Activated CD4-positive, alpha-beta memory T cell treated with anti-CD3 and anti-CD28 coated beads for 36 hours (primary cell): ENCODE results near the gene RBM18. TPM values are rescaled to one million over a fixed set of nuclear protein-coding genes. Genes with fewer than 3 reads are reported as not detected.

Source experiments
- CTCF ChIA-PET: fragments of 350-600 bp; sonication (Branson Sonifier 250); formaldehyde crosslinking; loops from one replicate; lab custom pipeline; 2021; ENCODE audit warnings: antibody characterized with exemption, inconsistent platforms; lab: Charles Lee
- POLR2A ChIA-PET: fragments of 350-600 bp; sonication (Branson Sonifier 250); formaldehyde crosslinking; loops from one replicate; lab custom pipeline; 2021; ENCODE audit warnings: antibody characterized with exemption; lab: Charles Lee
- DNase-seq: peaks from one replicate; pipeline ENCODE4 v3.0.0-alpha.2; 2020
- H3K27ac Mint-ChIP-seq: one replicate; pipeline ENCODE4 v1.8.0; 2021; ENCODE audit warnings: mixed read lengths
- H3K27me3 Mint-ChIP-seq: one replicate; pipeline ENCODE4 v1.8.0; 2021; ENCODE audit warnings: mixed read lengths
- H3K36me3 Mint-ChIP-seq: one replicate; pipeline ENCODE4 v1.8.0; 2021; ENCODE audit warnings: mixed read lengths
- H3K4me1 Mint-ChIP-seq: one replicate; pipeline ENCODE4 v1.8.0; 2021; ENCODE audit warnings: low read depth, mixed read lengths
- H3K4me3 Mint-ChIP-seq: one replicate; pipeline ENCODE4 v1.8.0; 2021; ENCODE audit warnings: mild to moderate bottlenecking, mixed read lengths
- H3K9me3 Mint-ChIP-seq: one replicate; pipeline ENCODE4 v1.8.0; 2021; ENCODE audit warnings: mixed read lengths
- intact Hi-C: fragments of 100-400 bp; cut with micrococcal nuclease; formaldehyde crosslinking; loops from one replicate; pipeline ENCODE4 v1.15.1; 2023
- total RNA-seq, 2 experiments: library from RNA; stranded (reverse); gene quantifications; one replicate each; pipeline ENCODE4 v1.2.3, GENCODE V29; 2021

Gene RBM18
- total RNA-seq, 2 experiments from 2014 or later = 25.1 to 25.9 TPM

DNA sequence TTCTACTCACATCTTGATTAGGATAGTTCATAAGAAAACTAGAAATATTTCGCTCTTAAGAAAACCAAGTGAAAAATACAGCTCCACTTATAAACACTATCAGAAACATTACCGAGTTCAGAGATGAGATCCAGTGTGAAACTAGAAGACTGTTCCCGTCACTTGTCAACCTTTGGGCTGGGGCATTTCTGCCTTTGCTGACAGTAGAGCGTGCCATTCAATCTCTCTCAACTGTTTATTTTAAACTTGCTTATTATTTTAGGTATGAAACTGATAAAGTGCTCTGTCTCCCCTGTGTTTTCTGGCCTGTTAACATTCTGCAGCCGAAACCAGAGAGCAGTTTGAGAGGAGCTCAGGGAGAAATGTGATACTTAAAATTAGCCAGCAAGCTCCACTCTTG, 16.7 kb upstream of the RBM18 start:
- ChIA-PET POLR2A (no interaction called here), CTCF (interaction anchor here (1.3 kb wide), 1 partner anchor 17 kb away, joined by 4 read pairs; the partner anchor contains the start of genes MRRF and RBM18)
- H3K36me3 Mint-ChIP-seq = peaks cover 61% of the 10 kb centered on the region
- no peaks in the 10 kb centered on the region for H3K27me3 Mint-ChIP-seq
- peaks cover 3% of the 10 kb centered on the region for H3K4me1 Mint-ChIP-seq
- no peak overlapping the region for H3K4me3 Mint-ChIP-seq
- H3K27ac Mint-ChIP-seq = no peak overlapping the region
- DNase-seq = no peak
- H3K9me3 Mint-ChIP-seq = no peaks in the 10 kb centered on the region
- intact Hi-C loops = no loop called here

GRCh38 chr9:122277285-122277897, 12.8 kb upstream of the RBM18 start:
- CTCF ChIA-PET = interaction anchor here (0.9 kb wide), 1 partner anchor 74 kb away, joined by 3 read pairs; no protein-coding TSS in a partner anchor
- DNase-seq = no peak
- POLR2A ChIA-PET = no interaction called here
- H3K27me3 Mint-ChIP-seq = no peaks in the 10 kb centered on the region
- intact Hi-C loops = no loop called here
- no peak overlapping the region for H3K27ac Mint-ChIP-seq
- H3K36me3 Mint-ChIP-seq = peaks cover 66% of the 10 kb centered on the region
- no peak overlapping the region for H3K4me3 Mint-ChIP-seq
- H3K4me1 Mint-ChIP-seq = peaks cover 14% of the 10 kb centered on the region
- H3K9me3 Mint-ChIP-seq = no peaks in the 10 kb centered on the region

DNA sequence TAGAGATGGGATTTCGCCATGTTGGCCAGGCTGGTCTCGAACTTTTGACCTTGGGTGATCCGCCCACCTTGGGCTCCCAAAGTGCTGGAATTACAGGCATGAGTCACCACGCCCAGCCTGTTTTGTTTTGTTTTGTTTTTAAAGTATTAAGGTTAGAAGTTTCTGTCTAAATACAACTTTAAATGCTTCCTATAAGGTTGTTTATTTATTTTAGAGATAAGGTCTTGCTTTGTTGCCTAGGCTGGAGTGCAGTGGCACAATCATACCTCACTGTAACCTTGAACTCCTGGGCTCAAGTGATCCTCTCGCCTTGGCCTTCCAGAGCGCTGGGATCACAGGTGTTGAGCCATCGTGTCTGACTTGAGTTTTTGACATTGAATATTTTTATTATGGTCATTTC, 11.5 kb upstream of the RBM18 start:
- intact Hi-C loops = no loop called here
- H3K9me3 Mint-ChIP-seq = no peaks in the 10 kb centered on the region
- no peak for DNase-seq
- H3K36me3 Mint-ChIP-seq = peaks cover 65% of the 10 kb centered on the region
- no peaks in the 10 kb centered on the region for H3K27me3 Mint-ChIP-seq
- ChIA-PET CTCF (no interaction called here), POLR2A (no interaction called here)
- no peak overlapping the region for H3K27ac Mint-ChIP-seq
- no peak overlapping the region for H3K4me3 Mint-ChIP-seq
- peaks cover 14% of the 10 kb centered on the region for H3K4me1 Mint-ChIP-seq

- peaks cover 14% of the 10 kb centered on the region for H3K4me1 Mint-ChIP-seq
- H3K4me3 Mint-ChIP-seq = no peak overlapping the region
- intact Hi-C loops = no loop called here
- no peaks in the 10 kb centered on the region for H3K27me3 Mint-ChIP-seq
- no peak overlapping the region for H3K27ac Mint-ChIP-seq
- H3K36me3 Mint-ChIP-seq = peaks cover 59% of the 10 kb centered on the region
- ChIA-PET CTCF (no interaction called here), POLR2A (no interaction called here)
- DNase-seq = no peak
- no peaks in the 10 kb centered on the region for H3K9me3 Mint-ChIP-seq
Observed at GRCh38 chr9:122274055-122274454, 9.4 kb upstream of the RBM18 start.

GRCh38 chr9:122268041-122268814, 3.6 kb upstream of the RBM18 start:
- POLR2A ChIA-PET = no interaction called here
- Mint-ChIP-seq H3K36me3 (peaks cover 29% of the 10 kb centered on the region), H3K9me3 (no peaks in the 10 kb centered on the region), H3K27me3 (no peaks in the 10 kb centered on the region), H3K27ac (no peak overlapping the region), H3K4me1 (peaks cover 31% of the 10 kb centered on the region), H3K4me3 (no peak overlapping the region)
- CTCF ChIA-PET = interaction anchor here (1.5 to 1.8 kb wide), 2 partner anchors 143 to 145 kb away, joined by 4 to 5 read pairs; no protein-coding TSS in a partner anchor
- intact Hi-C loops = no loop called here
- DNase-seq = no peak

GRCh38 chr9:122265149-122265915, 692 bp upstream of the RBM18 start:
- H3K27me3 Mint-ChIP-seq = no peaks in the 10 kb centered on the region
- peaks cover 45% of the 10 kb centered on the region for H3K4me1 Mint-ChIP-seq
- intact Hi-C loops = no loop called here
- CTCF ChIA-PET = interaction anchor here (0.6 to 4.6 kb wide), 6 partner anchors 10 to 166 kb away, joined by 3 to 40 read pairs (median 4); no protein-coding TSS in a partner anchor
- POLR2A ChIA-PET = interaction anchor here (0.7 to 2.8 kb wide), 10 partner anchors 13 to 542 kb away, joined by 3 to 11 read pairs (median 4); partner anchors contain the start of gene TTLL11
- H3K4me3 Mint-ChIP-seq = peak overlapping the region; percentile 99
- DNase-seq = peak; percentile 32
- no peaks in the 10 kb centered on the region for H3K9me3 Mint-ChIP-seq
- peak overlapping the region; percentile 98 for H3K27ac Mint-ChIP-seq
- peaks cover 16% of the 10 kb centered on the region for H3K36me3 Mint-ChIP-seq

DNA sequence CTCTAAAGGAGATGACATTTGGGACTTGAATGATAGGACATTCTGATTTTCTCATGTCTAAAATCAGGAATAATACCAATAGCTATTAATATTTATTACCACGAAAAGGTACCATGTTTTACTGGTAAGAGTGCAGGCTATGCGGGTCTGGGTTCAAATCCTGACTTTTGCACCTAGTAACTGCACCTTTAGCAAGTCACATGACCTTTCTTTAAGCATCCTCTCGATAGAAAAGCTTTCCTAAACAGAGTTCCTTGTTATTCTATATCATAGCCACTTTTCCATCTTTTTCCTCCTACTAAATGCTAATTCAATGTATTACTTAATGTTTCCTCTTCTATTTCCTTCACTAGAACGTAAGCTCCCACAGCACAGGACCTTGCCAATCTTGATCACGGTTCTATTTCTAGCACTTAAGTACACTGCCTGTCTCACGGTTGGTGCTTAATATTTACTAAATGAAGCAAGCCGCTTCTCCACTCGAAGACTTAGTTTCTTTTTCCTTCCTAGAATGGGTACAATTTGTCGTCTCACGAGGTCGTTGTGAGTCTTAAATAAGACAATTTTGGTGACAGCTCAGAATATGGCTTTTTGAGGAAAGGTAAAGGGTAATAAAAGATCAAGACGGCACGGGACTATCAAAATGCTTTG, 816 bp downstream of the RBM18 start:
- peaks cover 20% of the 10 kb centered on the region for H3K36me3 Mint-ChIP-seq
- CTCF ChIA-PET = interaction anchor here (0.9 to 4.6 kb wide), 4 partner anchors 18 to 164 kb away, joined by 3 to 40 read pairs (median 4); no protein-coding TSS in a partner anchor
- peak overlapping the region; percentile 98 for H3K27ac Mint-ChIP-seq
- DNase-seq = no peak
- no peaks in the 10 kb centered on the region for H3K9me3 Mint-ChIP-seq
- POLR2A ChIA-PET = interaction anchor here (0.6 to 2.8 kb wide), 7 partner anchors 11 to 543 kb away, joined by 3 to 11 read pairs (median 4); partner anchors contain the start of genes MORN5, NDUFA8 and TTLL11
- peaks cover 46% of the 10 kb centered on the region for H3K4me1 Mint-ChIP-seq
- intact Hi-C loops = loop anchor here (1.0 kb wide), 3 partner anchors 105 to 171 kb away; partner anchors contain the start of genes MORN5, NDUFA8 and TTLL11
- H3K27me3 Mint-ChIP-seq = no peaks in the 10 kb centered on the region
- peak overlapping the region; percentile 99 for H3K4me3 Mint-ChIP-seq

DNA sequence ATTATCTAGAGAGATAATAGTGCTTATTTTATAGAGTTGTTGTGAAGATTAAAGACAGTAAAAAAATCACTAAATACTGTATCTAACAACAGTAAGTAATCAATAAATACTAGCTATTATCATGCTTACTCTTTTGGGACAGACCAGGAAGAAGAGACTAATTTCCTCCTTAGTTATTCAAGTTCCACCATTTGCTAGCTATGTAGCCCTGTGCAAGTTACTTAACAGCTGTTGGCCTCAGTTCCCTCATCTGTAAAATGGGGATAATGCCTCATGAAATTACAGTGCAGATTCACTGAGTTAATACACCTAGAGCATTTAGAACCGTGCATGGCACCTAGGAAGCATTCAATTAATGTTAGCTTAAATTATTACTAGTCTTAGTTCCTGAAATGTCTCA, 2.6 kb downstream of the RBM18 start:
- Mint-ChIP-seq H3K27me3 (no peaks in the 10 kb centered on the region), H3K36me3 (peaks cover 23% of the 10 kb centered on the region), H3K4me1 (peaks cover 41% of the 10 kb centered on the region), H3K27ac (no peak overlapping the region), H3K4me3 (no peak overlapping the region), H3K9me3 (no peaks in the 10 kb centered on the region)
- intact Hi-C loops = no loop called here
- ChIA-PET POLR2A (no interaction called here), CTCF (interaction anchor here (0.6 to 4.6 kb wide), 3 partner anchors 138 to 729 kb away, joined by 3 to 40 read pairs (median 8); no protein-coding TSS in a partner anchor)
- DNase-seq = no peak

- no peak overlapping the region for H3K27ac Mint-ChIP-seq
- intact Hi-C loops = no loop called here
- ChIA-PET CTCF (interaction anchor here (0.6 kb wide), 1 partner anchor 730 kb away, joined by 8 read pairs; no protein-coding TSS in a partner anchor), POLR2A (no interaction called here)
- peaks cover 40% of the 10 kb centered on the region for H3K4me1 Mint-ChIP-seq
- H3K27me3 Mint-ChIP-seq = no peaks in the 10 kb centered on the region
- DNase-seq = no peak
- H3K36me3 Mint-ChIP-seq = peaks cover 24% of the 10 kb centered on the region
- H3K9me3 Mint-ChIP-seq = no peaks in the 10 kb centered on the region
- H3K4me3 Mint-ChIP-seq = no peak overlapping the region
Observed at GRCh38 chr9:122261469-122261881, 3.2 kb downstream of the RBM18 start.

GRCh38 chr9:122258886-122259415, 5.7 kb downstream of the RBM18 start:
- peaks cover 30% of the 10 kb centered on the region for H3K36me3 Mint-ChIP-seq
- POLR2A ChIA-PET = no interaction called here
- H3K4me3 Mint-ChIP-seq = no peak overlapping the region
- no peak overlapping the region for H3K27ac Mint-ChIP-seq
- no peak for DNase-seq
- CTCF ChIA-PET = interaction anchor here (1.0 kb wide), 1 partner anchor 134 kb away, joined by 3 read pairs; no protein-coding TSS in a partner anchor
- no peaks in the 10 kb centered on the region for H3K9me3 Mint-ChIP-seq
- intact Hi-C loops = no loop called here
- H3K4me1 Mint-ChIP-seq = peaks cover 30% of the 10 kb centered on the region
- no peaks in the 10 kb centered on the region for H3K27me3 Mint-ChIP-seq

DNA sequence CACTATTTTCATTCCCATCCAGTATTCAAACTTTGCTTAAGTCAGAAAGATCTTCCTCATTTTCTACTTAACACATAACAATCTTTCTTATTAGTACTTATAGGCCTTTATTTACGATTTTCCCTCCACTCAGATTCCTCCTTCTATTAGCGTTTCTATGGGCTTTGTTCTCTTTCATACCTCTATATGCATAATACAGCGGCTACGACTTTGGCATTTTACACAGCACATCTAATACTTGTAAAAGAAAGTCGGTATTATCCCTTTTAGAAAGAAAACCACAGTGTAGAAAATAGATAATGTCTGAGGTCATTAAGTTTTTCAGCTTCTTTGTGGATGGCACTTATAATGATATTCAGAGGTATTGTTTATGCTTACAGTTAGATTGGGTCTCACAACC, 8.4 kb downstream of the RBM18 start:
- Mint-ChIP-seq H3K4me3 (no peak overlapping the region), H3K36me3 (peaks cover 37% of the 10 kb centered on the region), H3K27me3 (no peaks in the 10 kb centered on the region), H3K4me1 (peaks cover 6% of the 10 kb centered on the region), H3K9me3 (no peaks in the 10 kb centered on the region), H3K27ac (no peak overlapping the region)
- intact Hi-C loops = no loop called here
- ChIA-PET POLR2A (no interaction called here), CTCF (interaction anchor here (1.0 to 1.4 kb wide), 3 partner anchors 8 to 133 kb away, joined by 3 to 4 read pairs (median 4); partner anchors contain the start of genes MRRF and RBM18)
- DNase-seq = no peak
